GM19351 (cell line): ENCODE measurements around the gene CRACR2A.

Source experiments
- ATAC-seq: cut with Tn5 transposase; IDR thresholded peaks from one replicate; pipeline ENCODE4 v1.9.1; 2021; ENCODE audit warnings: mild to moderate bottlenecking, moderate library complexity; ENCODE audit not compliant: unreplicated experiment

The CRACR2A gene

GRCh38 chr12:3752096-3752709, 706 bp downstream of the CRACR2A start:
- peak; percentile 77 for ATAC-seq

- ATAC-seq = no peak
These were observed 1.5 kb downstream of the CRACR2A start for GRCh38 chr12:3751151-3752095.

GRCh38 chr12:3750616-3751015, 2.3 kb downstream of the CRACR2A start:
- no peak for ATAC-seq

GRCh38 chr12:3748620-3749019, 4.3 kb downstream of the CRACR2A start:
- no peak for ATAC-seq

GRCh38 chr12:3747976-3748619, 4.8 kb downstream of the CRACR2A start:
- ATAC-seq = no peak

GRCh38 chr12:3747543-3747942, 5.4 kb downstream of the CRACR2A start:
- no peak for ATAC-seq

GRCh38 chr12:3746758-3747157, 6.2 kb downstream of the CRACR2A start:
- no peak for ATAC-seq

GRCh38 chr12:3745152-3745551, 7.8 kb downstream of the CRACR2A start:
- ATAC-seq = no peak

GRCh38 chr12:3744229-3744901, 8.5 kb downstream of the CRACR2A start:
- no peak for ATAC-seq

- ATAC-seq = peak; percentile 87
These were observed 9.1 kb downstream of the CRACR2A start for GRCh38 chr12:3743803-3744202.

GRCh38 chr12:3741882-3742672, 10.8 kb downstream of the CRACR2A start:
- no peak for ATAC-seq

- ATAC-seq = no peak
These were observed 12.3 kb downstream of the CRACR2A start for GRCh38 chr12:3740480-3741231.

- no peak for ATAC-seq
These were observed 17.5 kb downstream of the CRACR2A start for GRCh38 chr12:3735432-3735831.

- ATAC-seq = no peak
These were observed 20.0 kb downstream of the CRACR2A start for GRCh38 chr12:3732901-3733300.

- no peak for ATAC-seq
These were observed 22.8 kb downstream of the CRACR2A start for GRCh38 chr12:3730111-3730510.

- ATAC-seq = no peak
These were observed 24.2 kb downstream of the CRACR2A start for GRCh38 chr12:3728686-3729085.

GRCh38 chr12:3727877-3728632, 24.9 kb downstream of the CRACR2A start:
- ATAC-seq = peak; percentile 95

GRCh38 chr12:3727354-3727753, 25.6 kb downstream of the CRACR2A start:
- no peak for ATAC-seq

- no peak for ATAC-seq
These were observed 26.5 kb downstream of the CRACR2A start for GRCh38 chr12:3726456-3726855.
